ENCODE measurements around the gene SPRY1. TPM values are rescaled to one million over a fixed set of nuclear protein-coding genes. Genes with fewer than 3 reads are reported as not detected.

The SPRY1 gene
- total RNA-seq, 4 donors from 2014 or later = 216 to 444 (median 274) TPM

DNA sequence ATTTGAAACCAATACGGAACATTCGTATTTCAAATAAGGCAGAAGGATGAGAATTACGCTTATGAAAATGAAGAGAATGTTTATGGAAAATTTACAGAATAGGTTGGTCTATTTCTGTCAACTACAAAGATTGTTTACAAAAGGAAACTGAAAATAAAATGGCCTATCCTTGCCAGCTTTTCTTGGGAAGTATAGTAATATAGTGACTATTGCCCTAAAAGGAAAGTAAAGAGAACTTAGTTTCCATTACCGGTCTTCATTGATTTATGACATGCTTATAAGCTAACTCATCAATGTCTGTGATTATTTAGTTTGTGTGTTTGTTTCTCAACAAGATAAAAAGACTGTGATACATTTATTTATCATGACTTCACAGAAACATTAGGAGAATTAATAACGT lies 2.9 kb upstream of the SPRY1 start:
- H3K4me3 ChIP-seq (ENCODE audit: low read depth, poor library complexity, severe bottlenecking) = no peak overlapping the region
- intact Hi-C loops (cut with DNase I; ENCODE audit: low total_unique reads) = loop anchor here (10.0 kb wide), 2 partner anchors 271 to 711 kb away; no protein-coding TSS in a partner anchor
- DNase-seq (ENCODE audit: low spot score in 2 of 2) = no peak
- TF ChIP-seq POLR2A (IDR thresholded peaks at IDR 0.05) (no peak), CTCF (IDR thresholded peaks at IDR 0.05) (no peak)
- WGBS, 2 donors = 60 to 65% methylated on average over 5 of the region's 5 CpGs

DNA sequence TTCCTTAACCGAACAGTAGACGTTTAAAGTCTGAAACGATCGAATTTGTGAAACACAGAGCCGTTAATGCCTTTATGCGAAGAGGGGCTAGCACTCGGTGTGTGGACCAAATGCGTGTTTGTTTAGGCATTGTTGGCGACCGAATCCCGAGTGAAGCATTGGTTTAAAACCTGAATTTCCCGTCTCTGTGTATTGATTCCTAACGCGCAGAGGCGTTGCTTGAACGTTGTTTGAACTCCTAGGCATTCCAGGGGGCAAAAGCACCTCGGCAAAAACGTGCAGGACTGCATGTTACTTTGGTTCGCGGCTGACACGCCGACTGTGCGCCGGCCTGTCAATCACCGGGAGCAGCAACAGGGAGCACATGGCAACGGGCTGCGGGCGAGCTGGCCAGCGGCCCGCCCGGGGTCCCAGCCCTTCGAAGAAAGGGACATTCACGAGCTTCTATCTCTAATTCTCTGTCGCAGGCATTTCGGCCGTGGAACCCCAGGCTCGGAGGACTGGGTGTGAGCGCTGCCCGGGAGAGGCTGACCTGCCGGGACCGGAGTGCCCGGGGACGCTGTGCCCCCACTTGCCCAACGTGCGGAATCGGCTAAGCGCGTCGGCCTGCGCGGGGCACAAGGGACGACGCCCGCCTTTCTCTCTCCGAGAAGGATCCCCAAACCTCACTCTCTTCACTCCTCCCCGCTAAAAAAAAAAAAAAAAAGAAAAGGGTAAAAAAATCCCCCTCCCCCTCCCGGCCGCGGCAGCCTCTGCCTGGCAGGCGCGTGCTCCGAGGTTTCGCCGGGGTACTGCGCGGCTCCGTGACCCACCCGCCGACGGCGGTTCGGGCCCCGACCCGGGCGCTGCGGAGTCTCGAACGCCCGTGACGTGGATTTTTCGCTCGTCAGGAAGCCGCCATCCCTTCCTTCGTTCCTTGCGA lies 810 bp downstream of the SPRY1 start:
- H3K4me3 ChIP-seq (ENCODE audit: low read depth, poor library complexity, severe bottlenecking) = peak overlapping the region; percentile 65
- DNase-seq (ENCODE audit: low spot score in 2 of 2) = peak in 1 of 2 donors; percentile 90
- intact Hi-C loops (cut with DNase I; ENCODE audit: low total_unique reads) = loop anchor here (10.0 kb wide), 2 partner anchors 267 to 707 kb away; no protein-coding TSS in a partner anchor
- TF ChIP-seq POLR2A (IDR thresholded peaks at IDR 0.05) = no peak
- no peak for TF ChIP-seq CTCF (IDR thresholded peaks at IDR 0.05)
- WGBS, 2 donors = 0 to 1% methylated on average over 79 to 84 of the region's 85 CpGs

GRCh38 chr4:123398066-123398852 lies 1.7 kb downstream of the SPRY1 start:
- H3K4me3 ChIP-seq (ENCODE audit: low read depth, poor library complexity, severe bottlenecking) = peak overlapping the region; percentile 65
- peak in 1 of 2 donors; percentile 90 for DNase-seq (ENCODE audit: low spot score in 2 of 2)
- intact Hi-C loops (cut with DNase I; ENCODE audit: low total_unique reads) = loop anchor here (10.0 kb wide), 2 partner anchors 267 to 707 kb away; no protein-coding TSS in a partner anchor
- WGBS, 2 donors = 0 to 1% methylated on average over 21 to 37 of the region's 94 CpGs
- TF ChIP-seq POLR2A (IDR thresholded peaks at IDR 0.05) = no peak

- intact Hi-C loops (cut with DNase I; ENCODE audit: low total_unique reads) = loop anchor here (10.0 kb wide), 2 partner anchors 266 to 706 kb away; no protein-coding TSS in a partner anchor
- peak overlapping the region; percentile 65 for H3K4me3 ChIP-seq (ENCODE audit: low read depth, poor library complexity, severe bottlenecking)
- TF ChIP-seq CTCF (IDR thresholded peaks at IDR 0.05) (no peak), POLR2A (IDR thresholded peaks at IDR 0.05) (no peak)
- peak; percentile 52 to 89 for DNase-seq (ENCODE audit: low spot score in 2 of 2)
- 0 to 1% methylated on average over 40 to 41 of the region's 41 CpGs for WGBS, 2 donors
Observed at GRCh38 chr4:123398853-123399626, 2.4 kb downstream of the SPRY1 start.

- no peak for TF ChIP-seq CTCF (IDR thresholded peaks at IDR 0.05)
- no peak for TF ChIP-seq POLR2A (IDR thresholded peaks at IDR 0.05)
- H3K4me3 ChIP-seq (ENCODE audit: low read depth, poor library complexity, severe bottlenecking) = peak overlapping the region; percentile 65
- intact Hi-C loops (cut with DNase I; ENCODE audit: low total_unique reads) = loop anchor here (10.0 kb wide), 2 partner anchors 265 to 705 kb away; no protein-coding TSS in a partner anchor
- WGBS, 2 donors = 2 to 3% methylated on average over 22 of the region's 22 CpGs
- no peak for DNase-seq (ENCODE audit: low spot score in 2 of 2)
Observed at GRCh38 chr4:123399627-123400358, 3.2 kb downstream of the SPRY1 start.

All from lower leg skin (tissue), 4 donors.